Fibroblast of skin of left biceps (primary cell): ENCODE measurements around the gene ATAD3C.
"Not testable (repeated sequence)": the region's sequence is repeated elsewhere in the genome, so short reads cannot be mapped to it uniquely, and the experiment has no call there.

Experiments used
- DNase-seq, 2 experiments: peaks; one replicate each; pipeline ENCODE4 v3.0.0-alpha.2; 2013; ENCODE audit warnings: low read depth in 2 of 2

Gene ATAD3C

GRCh38 chr1:1446631-1447030, 2.9 kb upstream of the ATAD3C start:
- DNase-seq, result not testable (repeated sequence)

GRCh38 chr1:1450616-1451015, 1.1 kb downstream of the ATAD3C start:
- not testable (repeated sequence) for DNase-seq

GRCh38 chr1:1451696-1452364, 2.3 kb downstream of the ATAD3C start:
- DNase-seq, result no peak

- not testable (repeated sequence) for DNase-seq
These were observed 2.9 kb downstream of the ATAD3C start for GRCh38 chr1:1452365-1452739.

- DNase-seq, result no peak
These were observed 3.4 kb downstream of the ATAD3C start for GRCh38 chr1:1452882-1453281.

GRCh38 chr1:1454286-1455056, 5.0 kb downstream of the ATAD3C start:
- DNase-seq, result not testable (repeated sequence)

- no peak for DNase-seq
These were observed 5.9 kb downstream of the ATAD3C start for GRCh38 chr1:1455366-1455884.

- not testable (repeated sequence) for DNase-seq
These were observed 6.4 kb downstream of the ATAD3C start for GRCh38 chr1:1455934-1456333.

- DNase-seq, result not testable (repeated sequence)
These were observed 7.3 kb downstream of the ATAD3C start for GRCh38 chr1:1456683-1457255.

- DNase-seq, result not testable (repeated sequence)
These were observed 9.7 kb downstream of the ATAD3C start for GRCh38 chr1:1459156-1459555.

- not testable (repeated sequence) for DNase-seq
These were observed 10.2 kb downstream of the ATAD3C start for GRCh38 chr1:1459711-1460110.

GRCh38 chr1:1460540-1461130, 11.1 kb downstream of the ATAD3C start:
- DNase-seq, result no peak

- no peak for DNase-seq
These were observed 12.3 kb downstream of the ATAD3C start for GRCh38 chr1:1461721-1462317.

- DNase-seq, result peak in 1 of 2 experiments; percentile 1
These were observed 13.0 kb downstream of the ATAD3C start for GRCh38 chr1:1462318-1462966.

GRCh38 chr1:1463312-1463711, 13.8 kb downstream of the ATAD3C start:
- DNase-seq, result no peak

- not testable (repeated sequence) for DNase-seq
These were observed 18.9 kb downstream of the ATAD3C start for GRCh38 chr1:1468196-1468985.

GRCh38 chr1:1470626-1471388, 21.3 kb downstream of the ATAD3C start:
- no peak for DNase-seq

- peak; percentile 65 to 69 for DNase-seq
These were observed 22.0 kb downstream of the ATAD3C start, which contains the start of gene ATAD3B for GRCh38 chr1:1471389-1472052. Gene ATAD3B, plus strand, starts transcription at chr1:1471765. Its CDS starts 120 bp downstream, at chr1:1471885.
